Lung (tissue), 12 donors: ENCODE measurements around the gene FAM120B. TPM values are rescaled to one million over a fixed set of nuclear protein-coding genes. Genes with fewer than 3 reads are reported as not detected.

Experiments used
- ATAC-seq: fragments of 200-7000 bp; cut with Tn5 transposase; one replicate; pipeline ENCODE4 v1.9.1; 2020; ENCODE audit warnings: moderate number of reproducible peaks; ENCODE audit not compliant: insufficient read depth, low FRiP score
- DNase-seq, 3 donors: peaks; one replicate each; pipeline ENCODE4 v3.0.0-alpha.2; 2013 to 2017
- H3K27ac ChIP-seq, 2 donors: one replicate each; pipeline ENCODE4 v1.5.1; 2013; ENCODE audit warnings: mild to moderate bottlenecking in 2 of 2, moderate library complexity in 2 of 2, control low read depth in 1 of 2, inconsistent platforms in 1 of 2, low read depth in 1 of 2, low read length in 1 of 2
- H3K27me3 ChIP-seq, 3 donors: one replicate each; pipeline ENCODE4 v1.5.1; 2013; ENCODE audit warnings: low read length in 2 of 3; ENCODE audit not compliant: control insufficient read depth in 3 of 3, insufficient read depth in 3 of 3
- H3K36me3 ChIP-seq, 4 donors: one replicate each; pipeline ENCODE4 v1.5.1; 2013; ENCODE audit warnings: low read length in 4 of 4, mild to moderate bottlenecking in 1 of 4, moderate library complexity in 1 of 4; ENCODE audit not compliant: control insufficient read depth in 4 of 4, insufficient read depth in 4 of 4
- H3K4me1 ChIP-seq, 5 donors: one replicate each; pipeline ENCODE4 v1.5.1; 2013; ENCODE audit warnings: low read length in 5 of 5, mild to moderate bottlenecking in 2 of 5, moderate library complexity in 1 of 5; ENCODE audit not compliant: control insufficient read depth in 5 of 5, insufficient read depth in 5 of 5
- H3K4me3 ChIP-seq: one replicate; pipeline ENCODE4 v1.5.1; 2013; ENCODE audit warnings: mild to moderate bottlenecking, control low read depth, moderate library complexity
- H3K9ac ChIP-seq, 2 donors: one replicate each; pipeline ENCODE4 v1.5.1; 2013; ENCODE audit warnings: low read length in 2 of 2, control low read depth in 1 of 2; ENCODE audit not compliant: insufficient read depth in 1 of 2
- H3K9me3 ChIP-seq, 4 donors: one replicate each; pipeline ENCODE4 v1.5.1; 2013; ENCODE audit warnings: low read length in 3 of 4, mild to moderate bottlenecking in 1 of 4, moderate library complexity in 1 of 4; ENCODE audit not compliant: control insufficient read depth in 4 of 4, insufficient read depth in 3 of 4
- WGBS, 2 donors: extraction: QIAGEN DNeasy Blood & Tissue Kit; methylation state at CpG; one replicate each; pipeline ENCODE4 v1.1.7; 2013; 5-methylcytosine and 5-hydroxymethylcytosine counted together
- polyA plus RNA-seq, 2 donors: library from polyadenylated mRNA; stranded (reverse); fragments of 200-250 nt; gene quantifications; one replicate each; pipeline ENCODE4 v1.2.1, GENCODE V29; 2013
- total RNA-seq, 2 donors: library from RNA; depleted of rRNA in 1 of 2; stranded (reverse); fragments of >200 nt in 1 of 2; gene quantifications; one replicate each; pipeline ENCODE4 v1.2.1, GENCODE V29; 2014 to 2021
- TF ChIP-seq, protein P1 (sequence below): IDR thresholded peaks from 2 replicates; pipeline ENCODE4 v1.5.1; 2012; ENCODE audit warnings: mild to moderate bottlenecking; ENCODE audit errors: control extremely low read depth, extremely low read depth
- donor health status: control.
- donor health status: control.
- donor health status: Bipolar disorder and iron deficiency.
- donor health status: healthy.
- donor health status: DM: yes; HTN: yes; CAD: no.

Gene FAM120B
- total and polyA plus RNA-seq, 4 donors: 8.5 to 35.6 (median 20.7) TPM

- TF ChIP-seq, protein P1, sequence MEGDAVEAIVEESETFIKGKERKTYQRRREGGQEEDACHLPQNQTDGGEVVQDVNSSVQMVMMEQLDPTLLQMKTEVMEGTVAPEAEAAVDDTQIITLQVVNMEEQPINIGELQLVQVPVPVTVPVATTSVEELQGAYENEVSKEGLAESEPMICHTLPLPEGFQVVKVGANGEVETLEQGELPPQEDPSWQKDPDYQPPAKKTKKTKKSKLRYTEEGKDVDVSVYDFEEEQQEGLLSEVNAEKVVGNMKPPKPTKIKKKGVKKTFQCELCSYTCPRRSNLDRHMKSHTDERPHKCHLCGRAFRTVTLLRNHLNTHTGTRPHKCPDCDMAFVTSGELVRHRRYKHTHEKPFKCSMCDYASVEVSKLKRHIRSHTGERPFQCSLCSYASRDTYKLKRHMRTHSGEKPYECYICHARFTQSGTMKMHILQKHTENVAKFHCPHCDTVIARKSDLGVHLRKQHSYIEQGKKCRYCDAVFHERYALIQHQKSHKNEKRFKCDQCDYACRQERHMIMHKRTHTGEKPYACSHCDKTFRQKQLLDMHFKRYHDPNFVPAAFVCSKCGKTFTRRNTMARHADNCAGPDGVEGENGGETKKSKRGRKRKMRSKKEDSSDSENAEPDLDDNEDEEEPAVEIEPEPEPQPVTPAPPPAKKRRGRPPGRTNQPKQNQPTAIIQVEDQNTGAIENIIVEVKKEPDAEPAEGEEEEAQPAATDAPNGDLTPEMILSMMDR: no peak
- no peak for ATAC-seq
- 83 to 88% methylated on average over 17 of the region's 17 CpGs for WGBS, 2 donors
- H3K36me3 ChIP-seq: no peaks in the 10 kb centered on the region
- H3K4me3 ChIP-seq: no peak overlapping the region
- peaks cover 0 to 3% (median 1%) of the 10 kb centered on the region in 4 donors for H3K9me3 ChIP-seq
- H3K9ac ChIP-seq: no peak overlapping the region
- H3K27me3 ChIP-seq: no peaks in the 10 kb centered on the region
- peaks cover 0 to 13% (median 6%) of the 10 kb centered on the region in 5 donors for H3K4me1 ChIP-seq
- no peak for DNase-seq
- no peak overlapping the region for H3K27ac ChIP-seq
Observed at GRCh38 chr6:170433163-170434116, 126.9 kb downstream of the FAM120B start.

GRCh38 chr6:170434117-170434820 is 127.7 kb downstream of the FAM120B start:
- Histone ChIP-seq H3K27me3 (no peaks in the 10 kb centered on the region), H3K4me3 (no peak overlapping the region), H3K36me3 (no peaks in the 10 kb centered on the region), H3K9me3 (peaks cover 0 to 3% (median 1%) of the 10 kb centered on the region in 4 donors), H3K9ac (no peak overlapping the region), H3K4me1 (peaks cover 0 to 17% (median 6%) of the 10 kb centered on the region in 5 donors), H3K27ac (no peak overlapping the region)
- WGBS, 2 donors: 79 to 87% methylated on average over 20 of the region's 20 CpGs
- DNase-seq (no peak), ATAC-seq (no peak)
- TF ChIP-seq, protein P1: no peak

DNA sequence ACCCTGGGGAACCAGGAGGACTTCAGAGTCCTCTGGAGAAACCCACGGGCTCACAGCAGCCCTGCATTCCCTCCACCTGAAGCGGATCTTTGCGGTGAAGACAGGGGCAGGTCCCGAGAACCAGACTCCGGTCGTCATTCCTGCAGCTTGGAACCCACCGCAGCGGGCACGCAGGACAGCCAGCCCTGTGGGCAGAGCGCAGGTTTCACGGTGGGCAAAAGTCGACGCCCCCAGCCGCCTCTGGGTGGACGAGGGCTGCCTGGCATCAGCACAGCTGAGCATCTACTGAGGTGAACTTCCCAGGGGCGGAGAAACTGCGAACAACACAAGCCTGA is 128.2 kb downstream of the FAM120B start:
- H3K9ac ChIP-seq: no peak overlapping the region
- no peak overlapping the region for H3K27ac ChIP-seq
- peaks cover 0 to 3% (median 1%) of the 10 kb centered on the region in 4 donors for H3K9me3 ChIP-seq
- ATAC-seq (no peak), DNase-seq (no peak)
- no peaks in the 10 kb centered on the region for H3K27me3 ChIP-seq
- H3K4me3 ChIP-seq: no peak overlapping the region
- TF ChIP-seq, protein P1: no peak
- H3K4me1 ChIP-seq: peaks cover 0 to 23% (median 6%) of the 10 kb centered on the region in 5 donors
- H3K36me3 ChIP-seq: no peaks in the 10 kb centered on the region
- WGBS, 2 donors: 78 to 90% methylated on average over 17 of the region's 17 CpGs
